HEK293 (cell line): ENCODE data around the gene ITGA11.

ENCODE experiments used
- CTCF ChIA-PET: fragments of 350-600 bp; formaldehyde crosslinking; extraction: SDS; loops from one replicate; lab custom pipeline; 2021; ENCODE audit warnings: antibody characterized with exemption; lab: Yijun Ruan, JAX
- POLR2A ChIA-PET: fragments of 300-600 bp; formaldehyde crosslinking; extraction: SDS; loops from one replicate; lab custom pipeline; 2020; ENCODE audit warnings: antibody characterized with exemption, inconsistent platforms; lab: Yijun Ruan, JAX
- H3K27ac ChIP-seq: fragments of 200-500 bp; sonication (Bioruptor generic); 2 replicates; pipeline ENCODE4 v1.5.1; 2014; ENCODE audit warnings: low read depth, low read length, control low read depth, inconsistent platforms; ENCODE audit errors: extremely low read depth
- H3K36me3 ChIP-seq, 2 experiments: fragments of 200-500 bp in 1 of 2; sonication (Bioruptor generic) in 1 of 2; 1 replicate in 1 of 2; 2 replicates in 1 of 2; pipeline ENCODE4 v1.5.1; 2014 to 2017; ENCODE audit warnings: inconsistent platforms in 2 of 2, low read length in 2 of 2; ENCODE audit not compliant: control insufficient read depth in 2 of 2, insufficient read depth in 1 of 2
- H3K4me1 ChIP-seq: fragments of 200-500 bp; sonication (Bioruptor generic); 2 replicates; pipeline ENCODE4 v1.5.1; 2014; ENCODE audit warnings: mild to moderate bottlenecking, low read length, inconsistent platforms; ENCODE audit not compliant: control insufficient read depth, insufficient read depth
- H3K4me3 ChIP-seq: 2 replicates; pipeline ENCODE4 v1.5.1; 2011; ENCODE audit warnings: low read depth, mild to moderate bottlenecking, control low read depth, low read length, moderate library complexity
- H3K9me3 ChIP-seq: fragments of 200-500 bp; sonication (Bioruptor generic); 2 replicates; pipeline ENCODE4 v1.5.1; 2014; ENCODE audit warnings: low read depth, low read length, inconsistent platforms; ENCODE audit not compliant: control insufficient read depth, insufficient read depth
- GLI2 ChIP-seq: fragments of 450-650 bp; formaldehyde crosslinking; IDR thresholded peaks from 2 replicates; pipeline ENCODE4; 2017; ENCODE audit warnings: missing biosample characterization, missing genetic modification characterization, low read depth, borderline replicate concordance
- INSM2 ChIP-seq: fragments of 450-650 bp; formaldehyde crosslinking; IDR thresholded peaks from 2 replicates; pipeline ENCODE4 v1.5.1; 2016; ENCODE audit warnings: missing biosample characterization, missing genetic modification characterization
- KLF16 ChIP-seq: fragments of 450-650 bp; formaldehyde crosslinking; IDR thresholded peaks from 2 replicates; pipeline ENCODE4 v1.5.1; 2017; ENCODE audit warnings: missing biosample characterization, missing genetic modification characterization
- KLF7 ChIP-seq: fragments of 450-650 bp; formaldehyde crosslinking; IDR thresholded peaks from 2 replicates; pipeline ENCODE4 v1.5.1; 2016; ENCODE audit warnings: missing biosample characterization, missing genetic modification characterization, borderline replicate concordance
- MZF1 ChIP-seq: fragments of 450-650 bp; formaldehyde crosslinking; IDR thresholded peaks from 2 replicates; pipeline ENCODE4 v1.5.1; 2017; ENCODE audit warnings: missing biosample characterization, missing genetic modification characterization, borderline replicate concordance
- SALL2 ChIP-seq: fragments of 450-650 bp; formaldehyde crosslinking; IDR thresholded peaks from 2 replicates; pipeline ENCODE4 v1.5.0; 2017; ENCODE audit warnings: missing biosample characterization, mild to moderate bottlenecking, missing genetic modification characterization, borderline replicate concordance
- ZFP69B ChIP-seq: fragments of 450-650 bp; formaldehyde crosslinking; IDR thresholded peaks from 2 replicates; pipeline ENCODE4 v1.5.1; 2016; ENCODE audit warnings: missing biosample characterization, missing genetic modification characterization
- ZNF112 ChIP-seq: fragments of 450-650 bp; formaldehyde crosslinking; IDR thresholded peaks from 2 replicates; pipeline ENCODE4 v1.5.0; 2017; ENCODE audit warnings: missing biosample characterization, missing genetic modification characterization
- ZNF140 ChIP-seq: fragments of 450-650 bp; formaldehyde crosslinking; IDR thresholded peaks from 2 replicates; pipeline ENCODE4 v1.5.1; 2016; ENCODE audit warnings: missing biosample characterization, missing genetic modification characterization
- ZNF157 ChIP-seq: fragments of 450-650 bp; formaldehyde crosslinking; IDR thresholded peaks from 2 replicates; pipeline ENCODE4 v1.5.1; 2016; ENCODE audit warnings: missing biosample characterization, missing genetic modification characterization
- ZNF174 ChIP-seq: fragments of 450-650 bp; formaldehyde crosslinking; IDR thresholded peaks from 2 replicates; pipeline ENCODE4 v1.5.0; 2017; ENCODE audit warnings: missing biosample characterization, mild to moderate bottlenecking, missing genetic modification characterization
- ZNF175 ChIP-seq: fragments of 450-650 bp; formaldehyde crosslinking; IDR thresholded peaks from 2 replicates; pipeline ENCODE4 v1.5.1; 2016; ENCODE audit warnings: missing biosample characterization, missing genetic modification characterization
- ZNF404 ChIP-seq: fragments of 450-650 bp; formaldehyde crosslinking; IDR thresholded peaks from 2 replicates; pipeline ENCODE4 v1.5.1; 2017; ENCODE audit warnings: missing biosample characterization, missing genetic modification characterization
- ZNF423 ChIP-seq: fragments of 450-650 bp; formaldehyde crosslinking; IDR thresholded peaks from 2 replicates; pipeline ENCODE4 v1.5.1; 2016; ENCODE audit warnings: missing biosample characterization, missing genetic modification characterization
- ZNF426 ChIP-seq: fragments of 450-650 bp; formaldehyde crosslinking; IDR thresholded peaks from 2 replicates; pipeline ENCODE4 v1.5.1; 2017; ENCODE audit warnings: missing biosample characterization, missing genetic modification characterization, mild to moderate bottlenecking, inconsistent platforms, moderate library complexity
- ZNF548 ChIP-seq: fragments of 450-650 bp; formaldehyde crosslinking; IDR thresholded peaks from 2 replicates; pipeline ENCODE4 v1.5.1; 2016; ENCODE audit warnings: missing biosample characterization, missing genetic modification characterization
- ZNF654 ChIP-seq: fragments of 450-650 bp; formaldehyde crosslinking; IDR thresholded peaks from 2 replicates; pipeline ENCODE4 v1.5.1; 2016; ENCODE audit warnings: low read depth, missing biosample characterization, missing genetic modification characterization
- ZNF76 ChIP-seq: fragments of 450-650 bp; formaldehyde crosslinking; IDR thresholded peaks from 2 replicates; pipeline ENCODE4; 2016; ENCODE audit warnings: low read depth, missing biosample characterization, missing genetic modification characterization, borderline replicate concordance
- ZNF830 ChIP-seq: fragments of 450-650 bp; IDR thresholded peaks from 2 replicates; pipeline ENCODE4 v1.5.0; 2018; ENCODE audit warnings: missing biosample characterization, missing genetic modification characterization, low read depth, mild to moderate bottlenecking, moderate library complexity
- ZSCAN18 ChIP-seq: fragments of 450-650 bp; formaldehyde crosslinking; IDR thresholded peaks from 2 replicates; pipeline ENCODE4 v1.5.1; 2016; ENCODE audit warnings: missing biosample characterization, missing genetic modification characterization
- TF ChIP-seq, protein P1 (sequence below): fragments of 450-650 bp; formaldehyde crosslinking; IDR thresholded peaks from 2 replicates; pipeline ENCODE4 v1.5.1; 2016; ENCODE audit warnings: missing biosample characterization, missing genetic modification characterization

The ITGA11 gene

DNA sequence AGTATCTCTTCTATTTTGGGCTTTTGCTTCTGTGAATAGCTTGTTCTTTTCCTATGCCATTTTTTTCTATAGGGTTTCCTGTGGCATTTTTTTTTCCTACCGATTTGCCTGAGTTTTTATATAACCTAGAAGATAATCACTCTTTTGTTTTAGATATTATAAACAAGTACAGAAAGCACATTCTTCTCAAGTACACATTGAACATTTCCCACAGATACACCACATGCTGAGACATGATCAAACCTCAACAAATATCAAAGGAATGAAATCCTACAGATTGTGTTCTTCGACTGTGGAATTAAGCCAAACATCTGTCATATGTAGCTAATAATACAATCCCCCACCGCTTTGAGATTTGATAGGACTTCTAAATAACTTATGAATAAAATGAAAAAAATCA lies 163.6 kb downstream of the ITGA11 start:
- Histone ChIP-seq H3K4me3 (no peak overlapping the region), H3K36me3 (no peaks in the 10 kb centered on the region), H3K27ac (no peak overlapping the region), H3K9me3 (no peaks in the 10 kb centered on the region), H3K4me1 (peaks cover 11% of the 10 kb centered on the region)
- ChIA-PET POLR2A (no interaction called here), CTCF (interaction anchor here (0.6 to 1.7 kb wide), 2 partner anchors 16 to 472 kb away, joined by 3 to 10 read pairs; no protein-coding TSS in a partner anchor)
- no peak for TF ChIP-seq ZNF548 (tag by site-specific recombination)
- TF ChIP-seq INSM2 (tag by site-specific recombination): no peak
- TF ChIP-seq MZF1 (tag by site-specific recombination): no peak
- TF ChIP-seq ZNF830 (tag by site-specific recombination): no peak
- TF ChIP-seq ZNF426 (tag by site-specific recombination): no peak
- TF ChIP-seq, protein P1, sequence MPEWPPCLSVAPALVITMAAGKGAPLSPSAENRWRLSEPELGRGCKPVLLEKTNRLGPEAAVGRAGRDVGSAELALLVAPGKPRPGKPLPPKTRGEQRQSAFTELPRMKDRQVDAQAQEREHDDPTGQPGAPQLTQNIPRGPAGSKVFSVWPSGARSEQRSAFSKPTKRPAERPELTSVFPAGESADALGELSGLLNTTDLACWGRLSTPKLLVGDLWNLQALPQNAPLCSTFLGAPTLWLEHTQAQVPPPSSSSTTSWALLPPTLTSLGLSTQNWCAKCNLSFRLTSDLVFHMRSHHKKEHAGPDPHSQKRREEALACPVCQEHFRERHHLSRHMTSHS (tag by site-specific recombination): no peak
- no peak for TF ChIP-seq ZNF140 (tag by site-specific recombination)
- no peak for TF ChIP-seq ZNF175 (tag by site-specific recombination)
- no peak for TF ChIP-seq ZFP69B (tag by site-specific recombination)
- TF ChIP-seq GLI2: no peak
- TF ChIP-seq ZNF76 (tag by site-specific recombination): no peak
- TF ChIP-seq ZSCAN18 (tag by site-specific recombination): no peak
- no peak for TF ChIP-seq SALL2
- TF ChIP-seq ZNF112 (tag by site-specific recombination): no peak

- Histone ChIP-seq H3K36me3 (no peaks in the 10 kb centered on the region), H3K4me1 (no peaks in the 10 kb centered on the region)
- TF ChIP-seq ZNF654 (tag by site-specific recombination) (no peak), ZNF423 (tag by site-specific recombination) (no peak), ZNF157 (no peak)
- TF ChIP-seq, all 188 proteins: peak for 0
- ChIA-PET POLR2A (no interaction called here), CTCF (interaction anchor here (0.7 to 2.9 kb wide), 3 partner anchors 13 to 1499 kb away, joined by 3 to 15 read pairs (median 7); no protein-coding TSS in a partner anchor)
- Histone ChIP-seq H3K4me3 (no peak overlapping the region), H3K9me3 (no peaks in the 10 kb centered on the region), H3K27ac (no peak overlapping the region)
Measured at GRCh38 chr15:68265674-68266073, 166.3 kb downstream of the ITGA11 start.

DNA sequence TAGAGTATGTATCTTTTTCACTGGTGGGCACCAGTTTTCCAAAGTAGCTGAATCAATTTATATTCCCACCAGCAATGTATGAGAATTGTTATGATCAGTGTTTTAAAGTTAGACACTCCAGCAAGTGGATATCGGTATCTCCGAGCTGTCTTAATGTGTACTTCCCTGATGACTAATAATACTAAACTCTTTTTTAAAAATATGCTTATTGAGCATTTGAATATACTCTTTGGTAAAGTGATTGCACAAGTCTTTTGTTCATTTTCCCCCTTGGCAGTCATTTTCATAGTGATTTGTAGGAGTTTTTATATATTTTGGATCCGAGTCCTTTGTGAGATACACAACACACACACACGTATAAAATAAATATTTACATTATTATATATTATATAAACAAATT lies 166.9 kb downstream of the ITGA11 start:
- no peak overlapping the region for H3K4me3 ChIP-seq
- TF ChIP-seq KLF16 (tag by site-specific recombination): no peak
- TF ChIP-seq KLF7: no peak
- no peak for TF ChIP-seq ZNF174
- no peak for TF ChIP-seq ZNF404
- no peaks in the 10 kb centered on the region for H3K36me3 ChIP-seq
- CTCF ChIA-PET: interaction anchor here (0.7 to 2.9 kb wide), 4 partner anchors 12 to 1498 kb away, joined by 3 to 15 read pairs (median 6); partner anchors contain the start of gene FEM1B
- H3K9me3 ChIP-seq: no peaks in the 10 kb centered on the region
- POLR2A ChIA-PET: interaction anchor here (0.6 to 1.2 kb wide), 3 partner anchors 12 to 14 kb away, joined by 3 to 5 read pairs (median 3); partner anchors contain the start of gene FEM1B
- H3K4me1 ChIP-seq: no peaks in the 10 kb centered on the region
- H3K27ac ChIP-seq: no peak overlapping the region
